Glomerular visceral epithelial cell (primary cell): ENCODE results near the gene GABARAP.

ENCODE experiments used
- DNase-seq: peaks from one replicate; pipeline ENCODE4 v3.0.0-alpha.2; 2016; ENCODE audit errors: extremely low spot score

The GABARAP gene

DNA sequence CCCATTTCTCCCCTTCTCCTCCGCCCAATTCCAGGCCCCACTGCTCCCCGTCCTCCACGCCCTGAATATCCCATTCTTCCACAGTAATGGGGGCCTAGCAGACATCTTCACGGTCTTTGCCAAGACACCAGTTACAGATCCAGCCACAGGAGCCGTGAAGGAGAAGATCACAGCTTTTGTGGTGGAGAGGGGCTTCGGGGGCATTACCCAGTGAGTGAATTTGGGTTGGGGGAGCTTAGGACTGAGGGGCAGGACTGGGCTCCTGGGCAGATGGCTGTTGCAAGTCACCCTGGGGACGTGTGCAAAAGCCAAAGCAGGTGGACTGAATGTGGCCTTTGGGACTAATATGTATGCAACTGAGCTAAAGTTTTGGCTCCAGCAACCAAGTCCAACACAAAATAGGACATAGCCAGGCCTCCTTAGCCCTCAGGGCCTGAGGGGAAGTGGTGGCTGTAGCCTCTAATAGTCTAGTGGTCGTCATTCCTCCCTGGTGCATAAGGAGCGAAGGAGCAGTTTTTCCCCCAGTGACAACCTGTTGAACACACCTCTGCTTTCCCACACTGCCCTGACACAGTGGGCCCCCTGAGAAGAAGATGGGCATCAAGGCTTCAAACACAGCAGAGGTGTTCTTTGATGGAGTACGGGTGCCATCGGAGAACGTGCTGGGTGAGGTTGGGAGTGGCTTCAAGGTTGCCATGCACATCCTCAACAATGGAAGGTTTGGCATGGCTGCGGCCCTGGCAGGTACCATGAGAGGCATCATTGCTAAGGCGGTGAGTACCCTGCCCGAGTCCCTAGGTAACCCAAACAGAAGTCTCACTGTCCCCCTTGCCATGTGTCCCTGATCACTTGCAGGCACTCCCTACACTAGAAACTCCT, 19.9 kb downstream of the GABARAP start:
- DNase-seq, result no peak

DNA sequence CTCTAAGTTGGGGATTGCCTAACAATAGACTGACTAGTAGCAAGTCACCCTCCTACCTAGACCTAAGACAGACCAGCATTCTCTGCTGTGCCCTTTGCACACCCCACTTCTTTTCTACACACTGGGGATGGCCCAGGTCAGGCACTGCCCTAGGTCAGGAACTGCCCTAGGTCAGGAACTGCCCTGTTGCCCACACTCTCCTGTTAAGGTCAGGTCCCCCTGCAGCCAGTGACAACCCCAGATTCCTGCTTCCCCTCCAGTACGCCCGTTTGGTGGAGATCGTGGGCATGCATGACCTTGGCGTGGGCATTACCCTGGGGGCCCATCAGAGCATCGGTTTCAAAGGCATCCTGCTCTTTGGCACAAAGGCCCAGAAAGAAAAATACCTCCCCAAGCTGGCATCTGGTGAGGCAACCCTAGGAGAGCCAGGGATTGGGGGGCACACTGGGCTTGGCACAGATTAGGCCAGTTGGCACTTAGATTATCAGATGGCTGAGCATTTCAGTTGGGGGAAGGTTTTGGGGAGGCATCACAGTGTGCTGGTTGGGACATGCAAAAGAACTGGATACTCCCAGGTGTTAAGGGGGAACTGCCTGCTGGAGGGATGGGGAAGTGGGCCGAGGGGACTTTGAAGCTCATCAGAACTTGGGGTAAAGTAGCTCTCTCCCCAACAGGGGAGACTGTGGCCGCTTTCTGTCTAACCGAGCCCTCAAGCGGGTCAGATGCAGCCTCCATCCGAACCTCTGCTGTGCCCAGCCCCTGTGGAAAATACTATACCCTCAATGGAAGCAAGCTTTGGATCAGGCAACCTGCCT, 20.8 kb downstream of the GABARAP start:
- no peak for DNase-seq

DNA sequence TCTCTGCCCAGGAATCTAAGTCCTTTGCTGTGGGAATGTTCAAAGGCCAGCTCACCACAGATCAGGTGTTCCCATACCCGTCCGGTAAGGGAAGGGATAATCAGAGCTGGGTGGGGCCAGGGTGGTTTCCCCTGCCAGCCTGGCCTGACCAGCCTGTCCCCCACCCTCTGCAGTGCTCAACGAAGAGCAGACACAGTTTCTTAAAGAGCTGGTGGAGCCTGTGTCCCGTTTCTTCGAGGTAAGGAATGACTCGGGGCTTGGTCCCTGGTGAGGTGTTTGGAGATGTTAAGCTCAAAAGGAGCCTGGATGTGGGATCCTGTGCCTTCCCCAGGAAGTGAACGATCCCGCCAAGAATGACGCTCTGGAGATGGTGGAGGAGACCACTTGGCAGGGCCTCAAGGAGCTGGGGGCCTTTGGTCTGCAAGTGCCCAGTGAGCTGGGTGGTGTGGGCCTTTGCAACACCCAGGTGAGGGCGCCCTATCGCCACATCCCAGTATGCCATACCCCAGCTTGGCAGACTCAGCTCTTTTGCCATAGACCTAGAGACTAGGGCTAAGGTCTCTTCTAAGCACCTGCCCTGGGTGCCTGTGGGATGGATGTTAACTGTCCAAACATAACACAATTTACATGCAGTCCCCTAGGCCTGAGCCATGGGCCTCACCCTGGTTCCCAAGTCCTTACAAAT, 21.5 kb downstream of the GABARAP start:
- DNase-seq, result peak; percentile 68

DNA sequence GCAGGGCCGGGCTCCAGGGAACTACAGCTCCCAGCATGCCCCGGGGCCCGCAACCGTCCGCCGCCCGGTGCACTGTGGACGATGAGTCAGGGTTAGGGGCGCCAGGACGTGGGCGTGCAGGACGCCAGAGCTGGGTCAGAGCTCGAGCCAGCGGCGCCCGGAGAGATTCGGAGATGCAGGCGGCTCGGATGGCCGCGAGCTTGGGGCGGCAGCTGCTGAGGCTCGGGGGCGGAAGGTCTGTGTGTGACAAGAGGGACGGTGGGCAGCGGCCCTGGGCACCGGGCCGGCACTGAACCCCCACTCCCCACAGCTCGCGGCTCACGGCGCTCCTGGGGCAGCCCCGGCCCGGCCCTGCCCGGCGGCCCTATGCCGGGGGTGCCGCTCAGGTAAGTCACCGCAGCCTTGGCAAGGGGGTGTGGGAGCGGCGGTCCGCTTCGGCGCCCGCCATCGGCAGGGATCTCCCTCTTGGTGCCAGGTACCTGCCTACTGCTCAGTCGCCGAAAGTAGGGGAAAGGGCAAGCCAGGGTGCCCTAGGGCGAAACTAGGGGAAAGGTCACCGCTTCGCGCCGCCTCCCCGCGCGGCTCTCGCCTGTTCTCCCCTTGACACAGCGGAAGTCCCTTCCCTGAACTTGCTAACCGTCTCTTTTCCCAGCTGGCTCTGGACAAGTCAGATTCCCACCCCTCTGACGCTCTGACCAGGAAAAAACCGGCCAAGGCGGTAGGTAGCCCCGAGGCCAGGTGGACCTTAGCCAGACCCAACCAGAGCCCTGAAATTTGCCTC, 22.2 kb downstream of the GABARAP start, which contains the start of the genes ACADVL and DLG4:
Gene ACADVL, plus strand, starts transcription at position 127 of the 781 bp plus-strand sequence. Its CDS starts 47 bp downstream, at position 174.
Gene DLG4, minus strand, starts transcription at position 25 of the 781 bp plus-strand sequence.
- DNase-seq, result peak; percentile 89

DNA sequence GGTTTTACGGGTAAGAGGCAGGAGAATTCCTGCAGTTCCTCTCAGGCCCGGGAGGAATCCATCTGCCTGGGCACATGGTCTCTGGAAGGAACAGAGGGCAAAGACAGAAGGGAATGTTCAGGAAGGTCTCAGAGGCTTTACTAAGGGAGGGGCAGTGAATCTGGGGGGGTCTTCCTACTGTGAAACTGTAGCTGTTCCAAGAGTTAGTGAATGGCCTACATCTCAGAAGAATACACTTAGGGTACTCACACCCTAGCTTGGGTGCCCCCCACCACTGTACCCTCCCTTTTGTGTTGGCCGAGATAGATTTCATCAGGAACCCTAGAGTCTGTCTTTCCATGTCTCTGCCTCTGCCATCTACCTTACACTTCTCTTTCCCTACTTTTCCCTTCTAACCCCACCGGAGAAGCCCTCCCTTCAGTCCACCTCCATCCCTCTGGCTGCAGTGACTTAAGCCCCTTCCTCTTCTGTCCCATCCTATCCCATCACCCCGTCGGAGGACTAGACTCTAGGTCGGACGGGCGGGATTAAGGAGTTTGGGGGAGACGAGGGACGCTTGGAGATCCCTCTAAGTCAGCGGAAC, 22.9 kb downstream of the GABARAP start:
- DNase-seq, result no peak

DNA sequence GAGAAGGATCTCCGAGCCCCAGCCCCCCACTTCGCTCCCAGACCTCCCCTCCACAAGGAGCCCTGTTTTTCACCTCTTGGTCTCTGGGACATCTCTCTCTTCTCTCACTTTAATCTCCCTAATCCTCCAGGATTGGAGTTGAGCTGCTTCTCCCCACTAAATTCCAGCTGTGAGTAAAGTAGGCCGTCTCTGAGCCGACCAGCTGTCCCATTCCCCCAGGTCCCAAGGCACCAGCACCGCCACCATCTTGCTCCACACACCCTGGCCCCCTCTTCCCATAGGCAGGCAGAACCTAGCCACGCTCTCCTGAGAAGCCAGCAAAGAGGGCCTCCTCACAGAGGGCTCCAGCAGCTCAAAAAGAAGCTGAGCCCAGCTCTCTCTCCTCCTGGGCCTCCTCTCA, 23.5 kb downstream of the GABARAP start:
- no peak for DNase-seq

DNA sequence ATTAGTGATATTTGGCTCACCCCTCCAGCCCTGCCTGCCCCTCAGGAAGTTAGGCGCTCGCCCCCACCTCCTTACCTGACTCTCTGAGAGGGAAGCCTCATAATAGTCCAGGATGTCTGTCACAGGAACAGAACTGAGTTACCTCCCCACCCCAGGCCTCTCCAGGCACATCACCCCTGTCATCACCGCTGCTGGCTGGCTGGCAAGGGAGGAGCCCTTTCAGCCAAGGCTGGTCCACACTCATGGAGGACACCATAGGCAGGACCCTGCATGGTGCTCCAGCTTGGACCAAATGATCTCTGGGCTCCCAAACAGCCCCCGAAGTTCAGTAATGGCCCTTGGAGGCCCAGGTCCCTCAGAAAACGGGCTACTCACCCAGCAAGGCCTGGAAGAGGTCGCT, 24.1 kb downstream of the GABARAP start:
- DNase-seq, result no peak

DNA sequence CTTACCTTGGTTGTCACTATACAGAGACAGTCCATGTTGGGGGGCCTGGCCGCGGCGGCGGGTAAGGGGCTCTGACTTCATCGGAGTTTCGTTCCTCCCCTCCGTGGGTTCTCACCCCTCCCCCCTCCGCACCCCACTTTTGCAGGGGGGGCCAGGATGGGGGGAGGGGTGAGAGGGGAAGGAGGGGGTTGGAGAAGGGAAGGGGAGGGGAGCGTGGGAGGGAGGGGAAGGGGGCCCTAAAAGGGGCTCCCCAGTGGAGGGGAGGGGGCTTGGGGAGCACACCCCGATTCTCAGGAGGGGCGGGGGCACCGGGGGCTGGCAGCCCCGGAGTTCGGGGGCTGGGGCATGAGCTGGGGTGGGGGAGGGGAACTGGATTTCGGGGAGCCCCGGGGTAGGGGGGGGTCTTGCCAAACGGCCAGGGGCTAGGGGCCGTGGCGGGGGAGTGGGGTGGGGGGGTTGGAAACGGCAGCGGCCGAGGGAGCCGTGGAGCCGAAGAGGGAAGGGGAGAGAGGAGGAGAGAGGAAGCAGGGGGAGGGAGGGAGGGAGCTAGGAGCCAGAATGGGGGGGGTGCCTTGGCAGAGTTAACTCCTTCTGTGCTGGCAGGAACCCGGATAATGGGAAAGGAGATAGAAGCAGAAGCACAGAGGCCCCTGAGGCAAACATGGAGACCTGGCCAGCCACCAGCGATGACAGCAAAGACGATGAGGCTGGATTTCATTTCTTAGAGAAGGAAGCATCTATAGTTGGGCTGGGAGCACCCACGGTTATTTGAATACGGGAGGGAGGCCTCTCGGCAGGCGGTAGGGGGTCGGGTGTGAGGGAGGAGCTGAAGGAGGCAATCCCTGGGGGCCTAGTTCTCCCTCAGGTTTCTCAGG, 24.9 kb downstream of the GABARAP start:
- DNase-seq, result peak; percentile 70

DNA sequence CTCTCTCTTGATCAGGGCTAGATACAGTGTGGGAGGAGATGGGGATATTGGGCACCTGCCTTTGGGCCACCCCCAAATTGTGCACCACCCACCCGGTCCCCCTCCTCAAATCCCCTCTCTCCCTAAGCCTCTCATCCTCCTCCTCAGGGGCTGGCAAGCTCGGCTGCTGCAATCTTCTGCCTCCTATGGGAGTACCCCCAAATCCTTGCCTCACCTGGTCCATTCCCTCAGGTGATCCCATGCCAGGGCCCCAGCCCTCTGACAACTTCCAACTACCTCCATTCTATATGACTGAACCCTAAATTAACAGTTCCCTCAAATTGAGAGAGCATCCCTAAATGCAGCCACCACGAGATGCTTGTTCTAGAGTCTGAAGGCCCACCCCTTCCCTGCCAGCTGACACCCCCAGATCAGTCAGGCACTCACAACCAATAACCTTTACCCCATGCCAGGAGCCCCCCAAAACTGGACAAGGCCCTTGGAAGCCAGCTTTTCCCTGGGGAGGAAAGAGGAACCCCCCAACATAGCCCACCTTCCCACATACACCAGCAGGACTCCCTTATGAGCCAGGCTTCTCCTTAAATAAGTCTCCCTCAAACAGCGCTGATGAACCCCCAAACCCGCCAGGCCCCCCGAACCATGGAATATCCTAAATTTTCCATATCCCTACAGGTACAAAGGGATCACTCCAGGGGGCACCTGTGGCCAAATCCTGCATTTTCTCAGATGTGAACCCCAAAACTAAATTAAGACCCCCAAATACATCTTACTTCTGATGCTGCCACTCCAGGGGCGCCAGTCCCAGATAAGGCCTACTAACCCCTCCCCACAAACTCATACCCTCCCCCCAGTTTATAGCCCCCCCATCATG, 25.8 kb downstream of the GABARAP start:
- no peak for DNase-seq

DNA sequence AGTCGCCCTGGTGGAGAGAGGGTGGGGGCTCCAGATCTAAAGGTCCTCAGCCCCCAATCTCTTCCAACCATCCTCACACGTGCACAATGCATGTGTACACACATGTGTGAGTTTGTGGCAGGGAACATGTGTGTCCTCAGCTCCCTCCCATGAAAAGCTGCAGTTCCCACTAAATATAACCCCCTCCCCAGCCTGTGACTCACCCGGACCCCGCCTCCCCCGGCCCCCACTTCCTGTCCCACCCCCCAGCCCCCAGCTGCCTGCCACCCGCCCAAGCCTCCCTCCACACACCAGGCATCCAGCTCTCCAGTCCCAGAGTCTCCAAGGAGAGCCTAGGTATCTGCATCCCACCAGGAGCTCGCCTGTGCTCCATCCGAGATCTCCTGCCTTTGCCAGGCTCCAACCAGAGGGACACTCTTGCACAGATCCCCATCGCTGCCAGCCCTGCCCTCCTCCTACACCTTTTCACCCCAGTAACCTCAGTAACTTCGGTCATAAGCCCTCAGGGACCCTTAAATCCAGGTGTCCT, 26.5 kb downstream of the GABARAP start:
- no peak for DNase-seq

DNA sequence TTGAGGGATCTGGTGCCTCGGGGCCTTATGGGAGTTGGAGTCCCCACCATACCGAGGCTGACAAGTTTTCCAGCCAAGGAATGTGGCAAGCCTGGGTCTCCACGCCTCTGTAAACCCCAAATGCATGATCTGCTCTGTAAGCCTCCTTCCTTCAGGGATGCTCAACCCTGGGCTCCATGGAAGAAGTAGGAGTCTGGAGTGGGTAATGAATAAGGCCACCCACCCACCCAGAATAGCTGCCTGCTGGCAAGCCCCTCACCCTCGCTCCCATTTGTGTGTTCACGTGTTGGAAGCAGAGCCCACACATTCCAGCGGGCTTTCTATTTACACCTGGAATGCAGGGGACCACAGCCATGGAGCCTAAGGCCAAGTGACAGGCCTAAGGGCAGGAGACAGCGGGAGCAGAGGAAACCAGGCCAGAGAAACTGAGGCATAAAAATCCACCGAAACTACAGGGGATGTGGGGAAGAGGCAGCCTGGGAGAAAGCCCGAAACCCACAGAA, 27.1 kb downstream of the GABARAP start:
- no peak for DNase-seq

DNA sequence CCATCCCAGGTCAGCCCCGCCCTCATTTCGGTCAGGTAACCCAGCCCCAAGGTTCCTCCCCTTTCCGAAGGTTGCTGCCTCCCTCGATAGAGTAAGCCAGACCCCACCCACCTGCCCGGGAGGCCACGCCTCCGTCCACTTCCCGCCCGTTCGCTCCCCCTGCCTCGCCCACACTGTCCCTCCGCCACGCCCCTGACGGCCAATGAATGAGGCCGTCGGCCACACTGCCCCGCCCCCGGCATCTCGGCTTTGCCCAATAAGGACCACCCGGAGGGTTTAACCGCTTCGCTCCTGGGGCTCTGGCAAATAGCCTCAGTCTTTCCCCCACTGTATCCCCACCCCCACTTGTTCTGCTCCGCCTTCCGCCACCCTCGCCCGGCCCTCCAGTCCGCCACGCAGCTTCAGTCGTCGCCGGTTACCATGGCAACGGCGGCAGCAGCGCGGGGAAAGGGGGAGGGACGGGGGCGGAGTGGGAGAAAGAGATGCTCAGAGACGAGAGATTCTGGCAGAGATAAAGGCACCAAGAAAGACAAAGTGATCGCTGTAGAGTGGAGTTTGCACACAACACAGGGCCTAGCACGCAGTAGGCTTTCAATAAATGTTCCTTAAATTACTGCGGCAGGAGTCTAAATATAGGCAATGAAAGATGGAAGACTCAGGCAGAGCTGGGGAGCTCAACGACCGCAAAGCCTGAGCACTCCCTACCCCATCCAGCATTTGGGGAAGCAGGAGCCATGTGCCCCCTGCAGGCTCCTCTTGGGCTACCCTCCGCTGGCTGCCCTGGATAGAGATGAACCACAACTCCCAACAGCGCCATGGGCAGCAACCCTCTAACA, 27.7 kb downstream of the GABARAP start:
- peak; percentile 98 for DNase-seq

DNA sequence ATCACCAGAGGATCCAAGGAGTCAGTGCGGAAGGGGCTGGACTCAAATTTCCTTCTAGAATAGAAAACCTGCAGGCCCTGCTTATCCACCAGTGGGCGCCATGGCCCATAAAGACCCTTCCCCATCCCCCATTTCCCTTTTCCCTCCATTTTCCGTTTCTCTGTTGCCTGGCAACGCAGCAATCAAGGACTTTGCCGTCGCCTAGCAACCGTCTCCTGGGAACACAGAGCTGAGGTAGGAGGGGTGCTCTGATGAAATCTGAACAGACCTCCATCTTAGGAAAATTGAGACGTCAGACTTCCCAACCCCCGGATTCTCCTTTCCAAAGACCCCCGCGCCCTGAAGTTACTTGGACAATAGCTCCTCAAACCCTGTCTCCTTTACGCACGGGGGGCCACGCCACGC, 28.4 kb downstream of the GABARAP start:
- peak; percentile 72 for DNase-seq

DNA sequence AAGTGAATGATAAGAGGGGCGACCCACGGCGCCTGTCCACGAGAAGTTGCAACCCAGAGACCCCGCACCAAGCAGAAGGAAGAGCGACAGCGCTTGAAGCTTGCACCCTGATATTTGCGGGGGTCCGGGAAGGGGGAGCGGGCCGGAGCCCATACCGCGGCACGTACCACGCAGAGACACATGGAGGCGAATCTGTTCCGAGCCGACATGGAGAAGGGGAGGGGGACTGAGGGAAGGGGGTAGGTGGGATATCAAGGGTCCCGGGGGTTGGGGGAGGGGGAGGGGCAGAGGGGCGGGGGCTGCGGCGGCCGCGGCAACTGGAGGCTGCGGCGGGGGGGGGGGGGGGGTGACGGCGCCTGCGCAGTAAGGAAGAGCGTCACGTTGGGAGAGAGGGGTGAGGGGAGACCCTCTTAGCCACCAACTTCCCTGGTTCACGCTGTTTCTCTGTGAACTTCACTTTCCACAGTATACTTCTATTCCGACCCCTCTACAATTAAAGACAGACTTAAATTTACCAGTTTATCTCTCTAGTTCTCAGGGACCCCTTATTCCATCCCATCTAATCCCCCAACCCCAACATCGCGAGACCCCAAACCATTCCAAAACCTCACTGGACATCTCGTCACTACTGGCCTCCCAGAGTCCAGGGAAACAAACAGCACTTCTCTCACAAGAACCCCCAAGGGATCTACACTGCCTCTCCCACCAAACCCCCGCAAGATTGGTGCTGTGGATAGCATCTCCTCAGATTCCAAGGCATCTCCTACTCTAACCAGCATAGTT, 30.6 kb downstream of the GABARAP start:
- no peak for DNase-seq

DNA sequence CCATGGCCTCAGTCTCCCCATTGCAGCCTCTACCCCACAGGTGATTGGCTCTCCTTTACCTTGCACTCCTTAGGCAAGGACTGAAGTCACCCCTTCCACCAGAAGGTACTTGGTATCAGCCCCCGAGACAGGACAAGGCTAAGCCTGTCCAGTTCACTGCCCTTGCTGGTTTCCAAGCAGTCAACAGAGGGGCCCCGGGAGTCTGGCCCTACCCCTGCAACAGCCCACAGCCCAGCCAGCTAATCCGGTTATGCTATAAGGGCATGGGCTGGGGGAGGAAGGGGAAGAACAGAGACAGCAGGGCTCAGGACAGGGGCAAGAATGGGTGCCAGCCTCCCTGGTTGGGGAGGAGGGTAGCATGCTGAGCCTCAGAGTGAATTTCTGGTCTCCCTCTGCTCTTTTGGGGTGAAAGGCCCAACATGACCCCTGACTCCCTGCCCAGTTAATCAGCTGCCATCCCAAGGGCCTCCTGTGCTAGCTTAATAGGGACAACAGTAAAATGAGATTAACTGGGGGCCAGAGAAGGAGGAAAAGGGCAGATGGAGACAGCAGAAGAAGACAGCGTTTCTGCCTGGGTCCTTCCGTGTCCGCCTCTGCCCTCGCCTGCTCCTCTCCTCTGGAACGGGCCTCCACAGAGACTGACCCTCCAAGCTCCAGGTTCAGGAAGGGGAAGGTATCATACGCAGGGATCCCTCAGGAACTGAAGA, 33.3 kb downstream of the GABARAP start:
- no peak for DNase-seq

DNA sequence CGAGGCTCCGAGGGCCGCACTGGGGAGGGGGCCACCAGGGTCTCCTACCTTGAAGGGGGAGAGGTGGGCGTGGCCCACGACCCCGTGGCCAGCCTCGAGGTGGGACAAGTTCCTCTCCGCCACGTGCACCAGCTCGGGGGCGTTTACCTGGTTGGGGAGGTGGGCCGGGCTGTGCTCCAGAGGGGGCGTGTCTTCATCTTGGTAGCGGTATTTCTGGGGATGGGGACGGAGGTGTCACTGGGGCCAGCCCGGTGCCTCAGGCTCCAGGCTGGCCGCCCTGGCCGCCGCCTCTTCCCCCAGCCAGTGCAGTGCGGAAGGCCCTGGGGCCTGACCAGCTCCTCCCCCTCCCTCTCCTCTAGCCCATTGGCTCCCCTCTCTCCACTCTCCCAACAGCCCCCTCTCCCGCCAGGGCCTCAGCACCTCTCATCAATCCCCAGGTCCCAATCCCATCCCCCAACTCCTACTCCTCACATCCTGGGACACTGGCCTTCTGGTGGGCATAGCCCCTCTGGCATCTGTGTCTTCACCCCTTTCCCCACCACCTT, 34.1 kb downstream of the GABARAP start:
- DNase-seq, result no peak
